SK-N-SH (cell line): ENCODE results near the gene WDR91.

Experiments used
- CTCF ChIP-seq: fragments of 200-600 bp; sonication (generic); IDR thresholded peaks from 2 replicates; pipeline ENCODE4 v1.6.1; 2017; ENCODE audit warnings: antibody characterized with exemption, mild to moderate bottlenecking, moderate library complexity
- EP300 ChIP-seq, 2 experiments: IDR thresholded peaks; 2 replicates each; pipeline versions ENCODE4 v1.4.0 to v1.6.1; 2012; ENCODE audit warnings: borderline replicate concordance in 1 of 2, low read depth in 1 of 2, low read length in 1 of 2
- FOXM1 ChIP-seq: IDR thresholded peaks from 2 replicates; pipeline ENCODE4 v1.4.0; 2012; ENCODE audit warnings: low read depth, mild to moderate bottlenecking
- JUND ChIP-seq: IDR thresholded peaks from 2 replicates; pipeline ENCODE4 v1.4.0; 2012
- TF ChIP-seq, protein P1 (sequence below): IDR thresholded peaks from 2 replicates; pipeline ENCODE4 v1.4.0; 2012; ENCODE audit warnings: low read depth
- TF ChIP-seq, protein P2 (sequence below): IDR thresholded peaks from 2 replicates; pipeline ENCODE4 v1.6.1; 2012; ENCODE audit warnings: mild to moderate bottlenecking, low read depth, low read length, moderate library complexity

DNA sequence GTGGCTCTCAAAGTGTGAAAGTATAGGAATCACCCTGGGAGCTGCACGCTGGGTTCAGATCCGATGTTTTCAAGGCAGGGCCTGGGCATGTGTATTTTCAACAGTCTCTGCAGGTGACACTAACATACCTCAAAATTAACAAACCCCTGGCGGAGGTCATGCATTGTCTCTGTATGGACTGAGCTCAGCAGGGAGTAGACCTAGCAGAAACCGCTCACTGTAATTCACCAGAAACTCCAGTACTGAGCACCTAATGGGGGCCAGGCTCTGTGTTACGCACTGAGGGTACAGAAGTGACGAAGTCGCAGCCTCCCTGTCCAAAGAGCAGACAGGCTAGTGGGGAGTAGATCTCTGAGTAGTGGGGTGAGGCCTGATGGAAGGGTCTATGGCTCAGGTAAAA, 27.9 kb upstream of the WDR91 start:
- TF ChIP-seq, protein P1, sequence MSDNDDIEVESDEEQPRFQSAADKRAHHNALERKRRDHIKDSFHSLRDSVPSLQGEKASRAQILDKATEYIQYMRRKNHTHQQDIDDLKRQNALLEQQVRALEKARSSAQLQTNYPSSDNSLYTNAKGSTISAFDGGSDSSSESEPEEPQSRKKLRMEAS, result no peak
- TF ChIP-seq JUND (no peak), CTCF (no peak), EP300 (IDR thresholded peaks at IDR 0.05; ENCODE audit: borderline replicate concordance in 1 of 2, low read depth in 1 of 2, low read length in 1 of 2) (no peak), FOXM1 (no peak)
- TF ChIP-seq, protein P2, sequence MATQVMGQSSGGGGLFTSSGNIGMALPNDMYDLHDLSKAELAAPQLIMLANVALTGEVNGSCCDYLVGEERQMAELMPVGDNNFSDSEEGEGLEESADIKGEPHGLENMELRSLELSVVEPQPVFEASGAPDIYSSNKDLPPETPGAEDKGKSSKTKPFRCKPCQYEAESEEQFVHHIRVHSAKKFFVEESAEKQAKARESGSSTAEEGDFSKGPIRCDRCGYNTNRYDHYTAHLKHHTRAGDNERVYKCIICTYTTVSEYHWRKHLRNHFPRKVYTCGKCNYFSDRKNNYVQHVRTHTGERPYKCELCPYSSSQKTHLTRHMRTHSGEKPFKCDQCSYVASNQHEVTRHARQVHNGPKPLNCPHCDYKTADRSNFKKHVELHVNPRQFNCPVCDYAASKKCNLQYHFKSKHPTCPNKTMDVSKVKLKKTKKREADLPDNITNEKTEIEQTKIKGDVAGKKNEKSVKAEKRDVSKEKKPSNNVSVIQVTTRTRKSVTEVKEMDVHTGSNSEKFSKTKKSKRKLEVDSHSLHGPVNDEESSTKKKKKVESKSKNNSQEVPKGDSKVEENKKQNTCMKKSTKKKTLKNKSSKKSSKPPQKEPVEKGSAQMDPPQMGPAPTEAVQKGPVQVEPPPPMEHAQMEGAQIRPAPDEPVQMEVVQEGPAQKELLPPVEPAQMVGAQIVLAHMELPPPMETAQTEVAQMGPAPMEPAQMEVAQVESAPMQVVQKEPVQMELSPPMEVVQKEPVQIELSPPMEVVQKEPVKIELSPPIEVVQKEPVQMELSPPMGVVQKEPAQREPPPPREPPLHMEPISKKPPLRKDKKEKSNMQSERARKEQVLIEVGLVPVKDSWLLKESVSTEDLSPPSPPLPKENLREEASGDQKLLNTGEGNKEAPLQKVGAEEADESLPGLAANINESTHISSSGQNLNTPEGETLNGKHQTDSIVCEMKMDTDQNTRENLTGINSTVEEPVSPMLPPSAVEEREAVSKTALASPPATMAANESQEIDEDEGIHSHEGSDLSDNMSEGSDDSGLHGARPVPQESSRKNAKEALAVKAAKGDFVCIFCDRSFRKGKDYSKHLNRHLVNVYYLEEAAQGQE, result no peak
